AG04450 (cell line): ENCODE measurements around the gene ARL2BP. TPM values are rescaled to one million over a fixed set of nuclear protein-coding genes. Genes with fewer than 3 reads are reported as not detected.
A peak's percentile ranks its signal among the peaks of the same experiment; 100 is the strongest.

ENCODE experiments used
- CTCF ChIA-PET: fragments of 300-600, 350-600 bp; formaldehyde crosslinking; extraction: SDS; loops from one replicate; lab custom pipeline; 2022; ENCODE audit warnings: antibody characterized with exemption, inconsistent platforms; lab: Charles Lee
- POLR2A ChIA-PET: fragments of 350-600 bp; formaldehyde crosslinking; extraction: SDS; loops from one replicate; lab custom pipeline; 2021; ENCODE audit warnings: antibody characterized with exemption, inconsistent platforms; lab: Yijun Ruan, JAX
- DNase-seq: peaks from one replicate; pipeline ENCODE4 v3.0.0-alpha.2; 2011; ENCODE audit warnings: low read depth, low spot score
- H3K27ac ChIP-seq: one replicate; pipeline ENCODE4 v1.5.1; 2012; ENCODE audit warnings: low read depth, low read length, control low read depth
- H3K27me3 ChIP-seq: one replicate; pipeline ENCODE4 v1.6.0; 2012; ENCODE audit warnings: low read length; ENCODE audit not compliant: control insufficient read depth, insufficient read depth
- H3K4me3 ChIP-seq: 2 replicates; pipeline ENCODE4 v1.5.1; 2011; ENCODE audit warnings: mild to moderate bottlenecking, low read depth, low read length, control low read depth
- H3K9me3 ChIP-seq: 2 replicates; pipeline ENCODE4 v1.5.1; 2012; ENCODE audit warnings: low read length; ENCODE audit not compliant: control insufficient read depth, insufficient read depth
- CTCF ChIP-seq: IDR thresholded peaks from 2 replicates; pipeline ENCODE4 v1.5.1; 2011; ENCODE audit warnings: low read depth, low read length, control low read depth, inconsistent platforms
- polyA plus RNA-seq: library from polyadenylated mRNA; depleted of rRNA; stranded (reverse); fragments of >200 nt; gene quantifications from 2 replicates; pipeline ENCODE4 v1.2.3, GENCODE V29; 2011

The ARL2BP gene
- polyA plus RNA-seq, 1 experiment, result 107 TPM

- ChIA-PET CTCF (no interaction called here), POLR2A (no interaction called here)
- no peak overlapping the region for H3K27ac ChIP-seq
Observed at GRCh38 chr16:57202095-57202886, 42.8 kb upstream of the ARL2BP start.

GRCh38 chr16:57203451-57203850 is 41.6 kb upstream of the ARL2BP start:
- DNase-seq, result no peak
- H3K27ac ChIP-seq, result no peak overlapping the region
- no peak for TF ChIP-seq CTCF

More at GRCh38 chr16:57202095-57202886, 42.8 kb upstream of the ARL2BP start:
- TF ChIP-seq CTCF, result no peak
- H3K4me3 ChIP-seq, result no peak overlapping the region
- H3K9me3 ChIP-seq, result no peaks in the 10 kb centered on the region
- H3K27me3 ChIP-seq, result no peaks in the 10 kb centered on the region
- DNase-seq, result no peak

GRCh38 chr16:57204675-57205074 is 40.4 kb upstream of the ARL2BP start:
- Histone ChIP-seq H3K4me3 (no peak overlapping the region), H3K27ac (no peak overlapping the region), H3K9me3 (no peaks in the 10 kb centered on the region), H3K27me3 (no peaks in the 10 kb centered on the region)
- ChIA-PET POLR2A (no interaction called here), CTCF (no interaction called here)
- 0 out of 2 replicates have a peak, but pooled peaks have one; percentile 7 for TF ChIP-seq CTCF
- DNase-seq, result no peak

More at GRCh38 chr16:57203451-57203850, 41.6 kb upstream of the ARL2BP start:
- ChIA-PET CTCF (no interaction called here), POLR2A (no interaction called here)
- Histone ChIP-seq H3K4me3 (no peak overlapping the region), H3K9me3 (no peaks in the 10 kb centered on the region), H3K27me3 (no peaks in the 10 kb centered on the region)

- DNase-seq, result no peak
- ChIA-PET POLR2A (no interaction called here), CTCF (no interaction called here)
- Histone ChIP-seq H3K27ac (no peak overlapping the region), H3K27me3 (no peaks in the 10 kb centered on the region), H3K4me3 (no peak overlapping the region), H3K9me3 (no peaks in the 10 kb centered on the region)
- TF ChIP-seq CTCF, result no peak
Observed at GRCh38 chr16:57208926-57209325, 36.1 kb upstream of the ARL2BP start.

GRCh38 chr16:57209780-57210179 is 35.3 kb upstream of the ARL2BP start:
- no peak for TF ChIP-seq CTCF
- Histone ChIP-seq H3K27me3 (no peaks in the 10 kb centered on the region), H3K9me3 (peaks cover 3% of the 10 kb centered on the region; the same call in 1 of the 2 replicates), H3K4me3 (no peak overlapping the region), H3K27ac (no peak overlapping the region)
- ChIA-PET POLR2A (no interaction called here), CTCF (no interaction called here)
- no peak for DNase-seq
